HCT116 (cell line): ENCODE measurements around the gene RNF220. TPM values are rescaled to one million over a fixed set of nuclear protein-coding genes. Genes with fewer than 3 reads are reported as not detected.

Experiments
- ATAC-seq: fragments of 200-7000 bp; cut with Tn5 transposase; 2 replicates; pipeline ENCODE4 v1.9.1; 2020; ENCODE audit warnings: mild to moderate bottlenecking, moderate library complexity
- BruUV-seq: library from RNA; stranded (reverse); fragments of 400-500 nt; replicated peaks from 2 replicates; lab custom pipeline; 2021; lab: Mats Ljungman, UMichigan
- CTCF ChIA-PET: fragments of 300-600 bp; sonication (Branson Sonifier 250); formaldehyde crosslinking; loops from one replicate; lab custom pipeline; 2021; ENCODE audit warnings: antibody characterized with exemption; lab: Charles Lee
- POLR2A ChIA-PET: fragments of 300-600, 350-600 bp; sonication (Branson Sonifier 250); formaldehyde crosslinking; loops from one replicate; lab custom pipeline; 2021; ENCODE audit warnings: antibody characterized with exemption; lab: Charles Lee
- RAD21 ChIA-PET, 2 experiments: fragments of 300-600 bp; sonication (Branson Sonifier 250); formaldehyde crosslinking; loops; one replicate each; lab custom pipeline; 2023; ENCODE audit warnings: low total read pairs in 2 of 2; ENCODE audit not compliant: uncharacterized antibody in 2 of 2, unreplicated experiment in 2 of 2, low non-redundant PET in 1 of 2; lab: Charles Lee
- DNase-seq: peaks from one replicate; pipeline ENCODE4 v3.0.0-alpha.2; 2010; ENCODE audit warnings: low read depth, low spot score
- H2AFZ ChIP-seq: fragments of 200-600 bp; shearing (Covaris generic), sonication (generic); 2 replicates; pipeline ENCODE4 v1.6.1; 2017; ENCODE audit warnings: low read depth, mixed run types, mixed read lengths, antibody characterized with exemption, low read length; ENCODE audit not compliant: poor library complexity, severe bottlenecking
- H3K27ac ChIP-seq: 2 replicates; pipeline ENCODE4 v1.5.1; 2012; ENCODE audit warnings: low read depth, low read length
- H3K27me3 ChIP-seq: fragments of 200-600 bp; sonication (generic); 2 replicates; pipeline ENCODE4 v1.6.1; 2016; ENCODE audit warnings: mixed run types, low read length, mixed read lengths; ENCODE audit not compliant: insufficient read depth
- H3K36me3 ChIP-seq, 2 experiments: fragments of 200-500 bp in 1 of 2; fragments of 200-600 bp in 1 of 2; sonication (Bioruptor generic) in 1 of 2; sonication (generic) in 1 of 2; 2 replicates each; pipeline versions ENCODE4 v1.5.1 to v1.6.1; 2014 to 2016; ENCODE audit warnings: low read length in 2 of 2, inconsistent platforms in 1 of 2, mixed read lengths in 1 of 2, mixed run types in 1 of 2; ENCODE audit not compliant: insufficient read depth in 2 of 2, control insufficient read depth in 1 of 2
- H3K4me1 ChIP-seq, 2 experiments: fragments of 200-600 bp in 1 of 2; sonication (generic) in 1 of 2; 2 replicates each; pipeline versions ENCODE4 v1.5.1 to v1.6.1; 2012 to 2017; ENCODE audit warnings: low read length in 2 of 2, inconsistent platforms in 1 of 2, mild to moderate bottlenecking in 1 of 2, mixed read lengths in 1 of 2, mixed run types in 1 of 2, moderate library complexity in 1 of 2; ENCODE audit not compliant: insufficient read depth in 2 of 2, control insufficient read depth in 1 of 2
- H3K4me2 ChIP-seq: fragments of 200-600 bp; sonication (generic); 2 replicates; pipeline ENCODE4 v1.6.1; 2017; ENCODE audit warnings: mixed run types, low read length, mixed read lengths
- H3K4me3 ChIP-seq, 2 experiments: fragments of 200-600 bp in 1 of 2; sonication (generic) in 1 of 2; replicated peaks in 1 of 2; 2 replicates each; pipeline ENCODE4 v1.5.1; 2011 to 2016; ENCODE audit warnings: low read length in 2 of 2, control low read depth in 1 of 2, low read depth in 1 of 2, mild to moderate bottlenecking in 1 of 2, mixed read lengths in 1 of 2, mixed run types in 1 of 2
- H3K79me2 ChIP-seq: fragments of 200-600 bp; sonication (generic); 2 replicates; pipeline ENCODE4 v1.6.1; 2017; ENCODE audit warnings: mild to moderate bottlenecking, mixed run types, low read length, moderate library complexity, mixed read lengths; ENCODE audit not compliant: insufficient read depth
- H3K9ac ChIP-seq: fragments of 200-600 bp; sonication (generic); 2 replicates; pipeline ENCODE4 v1.6.1; 2016; ENCODE audit warnings: low read length, mixed read lengths
- H3K9me2 ChIP-seq: fragments of 200-600 bp; sonication (generic), shearing (Covaris generic); 2 replicates; pipeline ENCODE4 v1.6.1; 2017; ENCODE audit warnings: mixed run types, mild to moderate bottlenecking, moderate library complexity; ENCODE audit not compliant: insufficient read depth
- H3K9me3 ChIP-seq, 2 experiments: fragments of 200-500 bp in 1 of 2; fragments of 200-600 bp in 1 of 2; sonication (Bioruptor generic) in 1 of 2; sonication (generic) in 1 of 2; 2 replicates each; pipeline ENCODE4 v1.6.1; 2014 to 2017; ENCODE audit warnings: low read length in 2 of 2, mixed read lengths in 2 of 2, inconsistent platforms in 1 of 2, low read depth in 1 of 2, mild to moderate bottlenecking in 1 of 2, mixed run types in 1 of 2, moderate library complexity in 1 of 2; ENCODE audit not compliant: control insufficient read depth in 1 of 2, insufficient read depth in 1 of 2
- H4K20me1 ChIP-seq: fragments of 200-600 bp; sonication (generic), shearing (Covaris generic); 2 replicates; pipeline ENCODE4 v1.6.1; 2017; ENCODE audit warnings: mixed run types, mild to moderate bottlenecking, moderate library complexity; ENCODE audit not compliant: insufficient read depth
- CTCF ChIP-seq, 3 experiments: fragments of 200-600 bp in 1 of 3; sonication (generic) in 1 of 3; IDR thresholded peaks in 2 of 3; conservative IDR thresholded peaks in 1 of 3; 2 replicates each; pipeline ENCODE4 v1.5.1; 2012 to 2017; ENCODE audit warnings: low read depth in 2 of 3, low read length in 2 of 3, antibody characterized with exemption in 1 of 3, borderline replicate concordance in 1 of 3, control low read depth in 1 of 3, mild to moderate bottlenecking in 1 of 3, mixed read lengths in 1 of 3, mixed run types in 1 of 3, moderate library complexity in 1 of 3; ENCODE audit not compliant: insufficient read depth in 1 of 3
- EGR1 ChIP-seq: IDR thresholded peaks from 2 replicates; pipeline ENCODE4 v1.6.1; 2012; ENCODE audit warnings: low read depth
- EZH2 ChIP-seq: fragments of 200-600 bp; sonication (generic); IDR thresholded peaks from 2 replicates; pipeline ENCODE4 v1.6.1; 2017; ENCODE audit warnings: antibody characterized with exemption, mixed run types
- FOSL1 ChIP-seq: IDR thresholded peaks from 2 replicates; pipeline ENCODE4 v1.6.1; 2012; ENCODE audit warnings: low read depth
- POLR2A ChIP-seq: IDR thresholded peaks from 2 replicates; pipeline ENCODE4 v1.7.0; 2011; ENCODE audit warnings: borderline replicate concordance; ENCODE audit not compliant: insufficient read depth, insufficient read length; ENCODE audit errors: extremely low read depth
- REST ChIP-seq: IDR thresholded peaks from 2 replicates; pipeline ENCODE4 v1.6.1; 2012; ENCODE audit warnings: low read depth
- SIN3A ChIP-seq: IDR thresholded peaks from 2 replicates; pipeline ENCODE4 v1.6.1; 2012; ENCODE audit warnings: low read depth
- SRF ChIP-seq: IDR thresholded peaks from 2 replicates; pipeline ENCODE4 v1.6.1; 2012; ENCODE audit warnings: low read depth
- ZFX ChIP-seq: fragments of 450-650 bp; IDR thresholded peaks from 2 replicates; pipeline ENCODE4 v1.6.1; 2017
- intact Hi-C: fragments of 100-400 bp; cut with micrococcal nuclease; formaldehyde crosslinking; loops from 2 replicates; pipeline ENCODE4 v1.10.0; 2022
- total RNA-seq: library from RNA; stranded (reverse); gene quantifications from one replicate; pipeline ENCODE4 v1.2.1, GENCODE V29; 2021; ENCODE audit not compliant: unreplicated experiment

RNF220 gene
- total RNA-seq, 1 experiment from 2014 or later = 84.5 TPM

GRCh38 chr1:44643721-44644334 lies 238.8 kb downstream of the RNF220 start:
- ChIA-PET CTCF (interaction anchor here (1.2 kb wide), 1 partner anchor 9 kb away, joined by 3 read pairs; no protein-coding TSS in a partner anchor), POLR2A (no interaction called here), RAD21 (no interaction called here)
- Histone ChIP-seq H3K4me1 (no peaks in the 10 kb centered on the region), H3K9ac (no peak overlapping the region), H3K27ac (no peak overlapping the region), H3K4me2 (no peak overlapping the region), H3K79me2 (no peaks in the 10 kb centered on the region), H3K9me3 (no peaks in the 10 kb centered on the region), H3K36me3 (peaks cover 18 to 26% of the 10 kb centered on the region in 2 experiments; a peak in 3 of 4 replicates), H3K9me2 (no peaks in the 10 kb centered on the region), H2AFZ (no peak overlapping the region), H4K20me1 (no peaks in the 10 kb centered on the region), H3K27me3 (no peaks in the 10 kb centered on the region), H3K4me3 (no peak overlapping the region)
- no peak for TF ChIP-seq EZH2
- TF ChIP-seq ZFX = no peak
- no peak for TF ChIP-seq CTCF (IDR thresholded peaks at IDR 0.05 in 2 of 3, conservative IDR thresholded peaks at IDR 0.05 in 1 of 3; ENCODE audit: borderline replicate concordance in 1 of 3, insufficient read depth in 1 of 3, low read depth in 2 of 3, low read length in 2 of 3)
- no peak for TF ChIP-seq SIN3A
- TF ChIP-seq SRF = no peak
- no peak for TF ChIP-seq EGR1
- no peak for TF ChIP-seq FOSL1
- no peak for TF ChIP-seq POLR2A
- TF ChIP-seq REST = no peak
- no peak for ATAC-seq
- DNase-seq = no peak
- no TSS peak for BruUV-seq
- intact Hi-C loops = no loop called here
